GM10248 (cell line): ENCODE data around the gene SLC10A7.

Source experiments
- CTCF ChIA-PET: fragments of 300-600 bp; sonication (Branson Sonifier 250); formaldehyde crosslinking; extraction: SDS; loops from one replicate; lab custom pipeline; 2021; ENCODE audit warnings: antibody characterized with exemption; lab: Yijun Ruan, JAX
- POLR2A ChIA-PET: fragments of 350-650 bp; sonication (Branson Sonifier 250); formaldehyde crosslinking; extraction: SDS; loops from one replicate; lab custom pipeline; 2020; ENCODE audit warnings: antibody characterized with exemption; lab: Yijun Ruan, JAX
- DNase-seq: peaks from one replicate; pipeline ENCODE4 v3.0.0; 2012; ENCODE audit errors: extremely low spot score
- TF ChIP-seq, protein P1 (sequence below): IDR thresholded peaks from 2 replicates; pipeline ENCODE4 v1.5.1; 2012; ENCODE audit warnings: mild to moderate bottlenecking, low read depth; ENCODE audit errors: extremely low read depth, missing control alignments, control extremely low read depth

SLC10A7 gene

DNA sequence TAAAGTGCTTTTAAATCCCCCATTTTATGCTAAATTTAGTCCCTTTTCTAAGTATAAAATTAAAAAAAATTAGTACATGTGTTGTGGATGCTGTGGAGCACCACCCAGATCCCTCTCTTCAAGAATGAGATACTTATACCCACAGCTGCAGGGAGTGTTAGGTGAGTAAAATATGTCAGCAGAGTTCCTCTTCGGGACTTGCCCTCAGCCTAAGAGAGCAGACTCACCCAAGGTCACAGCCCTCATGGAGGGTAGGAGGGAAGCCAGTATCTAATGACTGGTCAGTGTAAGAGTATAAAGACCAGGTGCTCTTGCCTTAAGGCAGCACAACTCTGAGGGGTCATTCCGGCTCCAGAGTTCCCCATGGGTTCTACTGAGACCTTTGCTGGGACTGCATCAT, 218.9 kb downstream of the SLC10A7 start:
- ChIA-PET CTCF (no interaction called here), POLR2A (no interaction called here)
- TF ChIP-seq, protein P1, sequence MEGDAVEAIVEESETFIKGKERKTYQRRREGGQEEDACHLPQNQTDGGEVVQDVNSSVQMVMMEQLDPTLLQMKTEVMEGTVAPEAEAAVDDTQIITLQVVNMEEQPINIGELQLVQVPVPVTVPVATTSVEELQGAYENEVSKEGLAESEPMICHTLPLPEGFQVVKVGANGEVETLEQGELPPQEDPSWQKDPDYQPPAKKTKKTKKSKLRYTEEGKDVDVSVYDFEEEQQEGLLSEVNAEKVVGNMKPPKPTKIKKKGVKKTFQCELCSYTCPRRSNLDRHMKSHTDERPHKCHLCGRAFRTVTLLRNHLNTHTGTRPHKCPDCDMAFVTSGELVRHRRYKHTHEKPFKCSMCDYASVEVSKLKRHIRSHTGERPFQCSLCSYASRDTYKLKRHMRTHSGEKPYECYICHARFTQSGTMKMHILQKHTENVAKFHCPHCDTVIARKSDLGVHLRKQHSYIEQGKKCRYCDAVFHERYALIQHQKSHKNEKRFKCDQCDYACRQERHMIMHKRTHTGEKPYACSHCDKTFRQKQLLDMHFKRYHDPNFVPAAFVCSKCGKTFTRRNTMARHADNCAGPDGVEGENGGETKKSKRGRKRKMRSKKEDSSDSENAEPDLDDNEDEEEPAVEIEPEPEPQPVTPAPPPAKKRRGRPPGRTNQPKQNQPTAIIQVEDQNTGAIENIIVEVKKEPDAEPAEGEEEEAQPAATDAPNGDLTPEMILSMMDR = no peak
- DNase-seq = no peak

DNA sequence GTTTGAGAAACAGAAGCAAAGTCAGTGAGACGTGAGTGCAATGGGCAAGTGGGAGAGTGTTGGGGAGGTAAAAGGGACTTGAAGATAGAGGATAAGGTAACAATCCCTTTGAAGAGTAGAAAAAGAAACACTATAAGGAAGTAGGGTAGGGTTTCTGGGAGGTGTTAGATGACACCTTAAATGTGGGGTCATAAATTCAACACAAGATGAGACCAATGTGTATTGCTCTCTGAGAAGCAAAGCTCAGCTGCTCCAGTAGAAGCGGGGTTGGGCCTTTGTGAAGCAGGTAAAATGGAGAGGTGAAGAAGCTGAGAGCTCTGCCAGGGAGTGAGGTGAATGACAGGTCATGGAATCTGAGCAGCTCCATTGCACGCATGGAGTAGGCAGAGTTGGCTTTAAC, 222.1 kb downstream of the SLC10A7 start:
- no peak for DNase-seq
- TF ChIP-seq, protein P1 = no peak
- CTCF ChIA-PET = interaction anchor here (1.4 to 1.8 kb wide), 2 partner anchors 25 to 54 kb away, joined by 4 to 5 read pairs; no protein-coding TSS in a partner anchor
- POLR2A ChIA-PET = no interaction called here

DNA sequence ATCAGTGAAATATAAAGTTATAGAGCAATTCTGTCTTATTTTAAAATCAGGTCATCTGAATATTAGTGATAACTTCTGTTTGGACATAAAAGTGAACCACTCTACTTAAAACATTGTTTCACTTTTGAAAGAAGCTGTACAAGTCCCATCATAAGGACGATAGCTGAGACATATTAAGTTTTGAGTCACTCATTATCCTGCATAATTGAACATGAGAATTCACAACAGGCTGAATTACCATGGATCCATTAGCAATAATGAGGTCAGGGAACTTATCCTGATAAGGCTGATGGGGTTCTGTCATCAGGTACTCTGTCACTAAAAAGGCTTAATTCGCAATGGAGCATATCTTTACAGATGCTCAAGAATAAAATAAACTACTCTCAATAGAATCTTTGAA, 227.0 kb downstream of the SLC10A7 start:
- TF ChIP-seq, protein P1 = no peak
- DNase-seq = no peak
- ChIA-PET CTCF (interaction anchor here (1.1 kb wide), 1 partner anchor 18 kb away, joined by 3 read pairs; no protein-coding TSS in a partner anchor), POLR2A (no interaction called here)

DNA sequence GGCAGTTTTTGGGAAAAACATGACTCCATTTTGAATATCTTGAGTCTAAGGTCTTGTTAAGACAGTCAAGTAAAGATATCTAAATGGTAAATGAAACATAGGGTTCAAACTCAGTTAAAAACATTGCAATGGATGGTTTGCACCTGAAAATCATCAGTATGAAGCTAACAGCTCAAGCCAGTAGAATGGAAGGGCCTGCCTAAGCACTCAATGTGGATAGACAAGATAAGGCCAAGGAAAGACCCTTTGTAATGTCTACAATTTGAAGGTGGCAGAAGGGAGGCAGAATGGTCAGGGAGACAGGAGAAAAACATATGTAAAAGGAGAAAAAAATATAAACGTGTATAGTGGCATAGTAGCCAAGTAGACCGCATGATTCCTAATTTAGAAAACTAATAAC, 229.2 kb downstream of the SLC10A7 start:
- ChIA-PET POLR2A (no interaction called here), CTCF (interaction anchor here (0.7 to 2.1 kb wide), 2 partner anchors 14 to 16 kb away, joined by 3 to 4 read pairs; no protein-coding TSS in a partner anchor)
- TF ChIP-seq, protein P1 = no peak
- DNase-seq = no peak

DNA sequence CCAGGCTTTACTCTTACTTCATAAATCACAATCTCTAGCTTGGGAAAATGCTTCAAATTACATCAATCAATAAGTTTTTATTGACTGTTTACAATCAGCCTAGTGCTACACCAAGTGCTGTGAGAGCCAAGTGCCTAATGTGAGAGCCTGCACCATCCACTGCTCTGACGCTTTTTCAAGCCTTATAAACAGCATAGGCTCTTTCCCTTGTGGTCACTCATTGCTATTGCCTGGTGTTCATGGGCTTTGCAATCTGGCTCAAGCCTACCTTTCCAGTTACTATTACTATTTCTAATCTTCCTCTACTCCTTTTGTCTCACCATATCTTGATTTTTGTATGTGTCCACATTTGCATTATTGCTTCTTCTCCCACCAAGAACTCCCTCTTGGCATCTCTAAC, 230.4 kb downstream of the SLC10A7 start:
- DNase-seq = no peak
- TF ChIP-seq, protein P1 = no peak
- ChIA-PET POLR2A (no interaction called here), CTCF (interaction anchor here (1.1 to 2.1 kb wide), 2 partner anchors 15 to 49 kb away, joined by 3 to 4 read pairs; no protein-coding TSS in a partner anchor)

DNA sequence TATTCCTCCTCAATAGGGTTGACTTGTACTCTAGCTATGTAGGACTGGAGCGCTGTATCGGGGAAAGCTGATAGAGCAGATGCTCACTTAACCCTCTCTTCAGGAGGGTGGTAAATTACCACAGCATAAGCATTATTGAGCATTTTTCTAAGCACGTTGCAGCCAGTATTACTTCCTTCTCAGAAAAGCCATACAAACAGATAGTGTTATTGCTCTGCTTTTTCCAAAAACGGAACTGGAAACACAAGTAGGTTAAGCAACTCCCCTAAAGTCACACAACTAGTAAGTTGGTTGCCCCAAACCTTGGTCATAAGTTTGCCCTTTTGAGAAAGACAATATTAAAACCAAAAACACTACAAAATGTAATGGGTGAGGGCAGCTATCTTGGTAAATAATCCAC, 233.5 kb downstream of the SLC10A7 start:
- ChIA-PET CTCF (interaction anchor here (2.2 kb wide), 1 partner anchor 12 kb away, joined by 5 read pairs; no protein-coding TSS in a partner anchor), POLR2A (no interaction called here)
- TF ChIP-seq, protein P1 = no peak
- no peak for DNase-seq

DNA sequence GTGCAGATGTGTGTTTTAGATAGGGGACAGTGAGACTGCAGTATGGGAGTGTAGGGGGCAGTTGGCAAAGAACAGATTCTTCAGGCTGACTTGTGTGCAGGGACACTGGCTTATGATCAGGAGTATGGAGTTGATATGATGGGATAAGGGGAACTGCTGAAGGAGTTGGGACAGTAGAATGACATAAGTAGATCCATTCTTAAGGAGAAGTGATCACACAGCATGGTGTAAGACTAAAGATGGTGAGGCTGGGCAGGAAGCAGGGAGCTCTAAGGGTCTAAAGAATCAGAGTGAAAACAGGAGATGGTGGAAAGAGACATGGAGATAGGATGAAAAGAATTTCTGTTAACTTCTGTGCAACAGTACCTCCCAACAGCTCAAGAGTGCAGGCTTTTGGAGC, 236.7 kb downstream of the SLC10A7 start:
- CTCF ChIA-PET = interaction anchor here (1.2 to 1.9 kb wide), 2 partner anchors 10 to 41 kb away, joined by 7 to 10 read pairs; no protein-coding TSS in a partner anchor
- POLR2A ChIA-PET = no interaction called here
- DNase-seq = no peak
- TF ChIP-seq, protein P1 = no peak
